ENCODE data around the gene KCTD5. TPM values are rescaled to one million over a fixed set of nuclear protein-coding genes. Genes with fewer than 3 reads are reported as not detected.

Gene KCTD5
- total RNA-seq, 3 donors from 2014 or later (not counting 1 experiment from before 2014, with no cell fraction given) = 34.2 to 37.9 (median 36.5) TPM

- Histone ChIP-seq H3K4me1 (ENCODE audit: control insufficient read depth, insufficient read depth, low read length) (no peaks in the 10 kb centered on the region), H3K36me3 (ENCODE audit: control insufficient read depth, insufficient read depth, low read length) (no peaks in the 10 kb centered on the region), H3K9me3 (ENCODE audit: control insufficient read depth, insufficient read depth, low read length) (no peaks in the 10 kb centered on the region), H3K27ac (ENCODE audit: low read length) (no peak overlapping the region), H3K27me3 (ENCODE audit: control insufficient read depth, insufficient read depth, low read length) (no peaks in the 10 kb centered on the region), H3K4me3 (ENCODE audit: low read length) (no peak overlapping the region)
- Mint-ChIP-seq H3K9me3 (no peaks in the 10 kb centered on the region), H3K27ac (no peak overlapping the region), H3K4me3 (no peak overlapping the region), H3K27me3 (ENCODE audit: low read depth in 2 of 2) (peaks cover 0 to 2% of the 10 kb centered on the region in 2 donors), H3K36me3 (no peaks in the 10 kb centered on the region), H3K4me1 (no peaks in the 10 kb centered on the region)
- no peak for TF ChIP-seq CTCF (IDR thresholded peaks at IDR 0.05)
- WGBS (ENCODE audit: insufficient coverage) = 87% methylated on average over 14 of the region's 15 CpGs
- ATAC-seq = peak in 2 of 3 donors; percentile 13 to 42
- no peak for DNase-seq
- intact Hi-C loops (cut with micrococcal nuclease) = no loop called here
Observed at GRCh38 chr16:2745116-2745890, 63.0 kb downstream of the KCTD5 start.

- peaks cover 4% of the 10 kb centered on the region for H3K4me1 ChIP-seq (ENCODE audit: control insufficient read depth, insufficient read depth, low read length)
- TF ChIP-seq CTCF (IDR thresholded peaks at IDR 0.05) = no peak
- no peak for DNase-seq
Observed at GRCh38 chr16:2745961-2746360, 63.6 kb downstream of the KCTD5 start.

GRCh38 chr16:2748757-2749455 lies 66.6 kb downstream of the KCTD5 start:
- H3K27ac ChIP-seq (ENCODE audit: low read length) = no peak overlapping the region
- WGBS (ENCODE audit: insufficient coverage) = over 99% methylated on average over 7 of the region's 7 CpGs
- intact Hi-C loops (cut with micrococcal nuclease) = no loop called here
- H3K27ac Mint-ChIP-seq = no peak overlapping the region
- ATAC-seq = no peak
- H3K4me1 ChIP-seq (ENCODE audit: control insufficient read depth, insufficient read depth, low read length) = peaks cover 26% of the 10 kb centered on the region
- no peaks in the 10 kb centered on the region for H3K27me3 ChIP-seq (ENCODE audit: control insufficient read depth, insufficient read depth, low read length)
- no peak overlapping the region for H3K4me3 Mint-ChIP-seq
- no peak for TF ChIP-seq CTCF (IDR thresholded peaks at IDR 0.05)
- H3K9me3 ChIP-seq (ENCODE audit: control insufficient read depth, insufficient read depth, low read length) = peaks cover 7% of the 10 kb centered on the region
- no peaks in the 10 kb centered on the region for H3K9me3 Mint-ChIP-seq
- no peaks in the 10 kb centered on the region for H3K36me3 Mint-ChIP-seq
- H3K27me3 Mint-ChIP-seq (ENCODE audit: low read depth in 2 of 2) = peaks cover 0 to 2% of the 10 kb centered on the region in 2 donors
- no peak for DNase-seq
- H3K36me3 ChIP-seq (ENCODE audit: control insufficient read depth, insufficient read depth, low read length) = no peaks in the 10 kb centered on the region
- peaks cover 14 to 23% of the 10 kb centered on the region in 2 donors for H3K4me1 Mint-ChIP-seq
- no peak overlapping the region for H3K4me3 ChIP-seq (ENCODE audit: low read length)

More at GRCh38 chr16:2745961-2746360, 63.6 kb downstream of the KCTD5 start:
- ATAC-seq = no peak
- H3K27me3 ChIP-seq (ENCODE audit: control insufficient read depth, insufficient read depth, low read length) = no peaks in the 10 kb centered on the region
- H3K4me1 Mint-ChIP-seq = peaks cover under 1% of the 10 kb centered on the region in 2 donors
- intact Hi-C loops (cut with micrococcal nuclease) = no loop called here
- no peak overlapping the region for H3K4me3 Mint-ChIP-seq
- H3K27me3 Mint-ChIP-seq (ENCODE audit: low read depth in 2 of 2) = peaks cover 0 to 2% of the 10 kb centered on the region in 2 donors
- no peaks in the 10 kb centered on the region for H3K36me3 Mint-ChIP-seq
- no peak overlapping the region for H3K27ac ChIP-seq (ENCODE audit: low read length)
- no peaks in the 10 kb centered on the region for H3K9me3 ChIP-seq (ENCODE audit: control insufficient read depth, insufficient read depth, low read length)
- no peaks in the 10 kb centered on the region for H3K36me3 ChIP-seq (ENCODE audit: control insufficient read depth, insufficient read depth, low read length)
- H3K9me3 Mint-ChIP-seq = no peaks in the 10 kb centered on the region
- H3K27ac Mint-ChIP-seq = no peak overlapping the region
- H3K4me3 ChIP-seq (ENCODE audit: low read length) = no peak overlapping the region
- 95% methylated on average over 8 of the region's 9 CpGs for WGBS (ENCODE audit: insufficient coverage)

Data from natural killer cell (primary cell).